SK-N-SH treated with all-trans-retinoic acid at 6 μM for 48 hours (cell line): Measurements from ENCODE around the gene AK4.

Source experiments
- ATAC-seq: fragments of 200-7000 bp; cut with Tn5 transposase; 3 replicates; pipeline ENCODE4 v1.9.1; 2020; ENCODE audit warnings: mild to moderate bottlenecking, moderate library complexity
- BACH2 ChIP-seq: fragments of 250-450 bp; sonication (Bioruptor Pico); IDR thresholded peaks from 2 replicates; pipeline ENCODE4 v1.9.0; 2021; ENCODE audit warnings: mild to moderate bottlenecking, borderline replicate concordance
- CSDC2 ChIP-seq: fragments of 250-450 bp; sonication (Bioruptor Pico); IDR thresholded peaks from 2 replicates; pipeline ENCODE4 v1.5.0; 2020; ENCODE audit warnings: mild to moderate bottlenecking, moderate library complexity
- ESRRG ChIP-seq: fragments of 250-450 bp; sonication (Bioruptor Pico); IDR thresholded peaks from 2 replicates; pipeline ENCODE4 v1.6.1; 2021; ENCODE audit warnings: mild to moderate bottlenecking
- GLIS3 ChIP-seq: fragments of 250-450 bp; sonication (Bioruptor Pico); IDR thresholded peaks from 2 replicates; pipeline ENCODE4 v1.5.0; 2020; ENCODE audit warnings: mild to moderate bottlenecking, moderate library complexity
- ISL1 ChIP-seq: fragments of 250-450 bp; sonication (Bioruptor Pico); IDR thresholded peaks from 2 replicates; pipeline ENCODE4 v2.1.2; 2022; ENCODE audit warnings: mild to moderate bottlenecking, moderate library complexity
- OSR1 ChIP-seq: fragments of 250-450 bp; sonication (Bioruptor Pico); IDR thresholded peaks from 2 replicates; pipeline ENCODE4 v1.8.0; 2022; ENCODE audit warnings: moderate library complexity, mild to moderate bottlenecking, inconsistent platforms
- PPARA ChIP-seq: fragments of 250-450 bp; sonication (Bioruptor Pico); IDR thresholded peaks from 2 replicates; pipeline ENCODE4 v1.5.0; 2020; ENCODE audit warnings: mild to moderate bottlenecking, borderline replicate concordance
- SNAI2 ChIP-seq: fragments of 250-450 bp; sonication (Bioruptor Pico); IDR thresholded peaks from 2 replicates; pipeline ENCODE4 v1.5.0; 2020; ENCODE audit warnings: mild to moderate bottlenecking, moderate library complexity
- TCF4 ChIP-seq: fragments of 250-450 bp; sonication (Bioruptor Pico); IDR thresholded peaks from 2 replicates; pipeline ENCODE4 v1.8.0; 2021; ENCODE audit warnings: mild to moderate bottlenecking, moderate library complexity, borderline replicate concordance
- TOX ChIP-seq: fragments of 250-450 bp; sonication (Bioruptor Pico); IDR thresholded peaks from 2 replicates; pipeline ENCODE4 v1.8.0; 2021; ENCODE audit warnings: mild to moderate bottlenecking, moderate library complexity, borderline replicate concordance
- ZC3H10 ChIP-seq: fragments of 250-450 bp; sonication (Bioruptor Pico); IDR thresholded peaks from 2 replicates; pipeline ENCODE4 v1.5.1; 2021; ENCODE audit warnings: mild to moderate bottlenecking, moderate library complexity
- ZFP3 ChIP-seq: fragments of 250-450 bp; sonication (Bioruptor Pico); IDR thresholded peaks from 2 replicates; pipeline ENCODE4 v1.5.0; 2020; ENCODE audit warnings: mild to moderate bottlenecking, moderate library complexity
- ZFP30 ChIP-seq: fragments of 450-650 bp; formaldehyde crosslinking; IDR thresholded peaks from 2 replicates; pipeline ENCODE4 v1.5.0; 2022; ENCODE audit warnings: mild to moderate bottlenecking, moderate library complexity
- ZNF565 ChIP-seq: fragments of 450-650 bp; formaldehyde crosslinking; conservative IDR thresholded peaks from 2 replicates; pipeline ENCODE4 v1.5.0; 2020; ENCODE audit warnings: low read depth, mild to moderate bottlenecking, moderate library complexity
- ZNF70 ChIP-seq: fragments of 450-650 bp; formaldehyde crosslinking; IDR thresholded peaks from 2 replicates; pipeline ENCODE4 v1.5.0; 2020; ENCODE audit warnings: mild to moderate bottlenecking, moderate library complexity
- ZNF8 ChIP-seq: fragments of 450-650 bp; formaldehyde crosslinking; IDR thresholded peaks from 2 replicates; pipeline ENCODE4 v1.5.0; 2020; ENCODE audit warnings: mild to moderate bottlenecking, moderate library complexity
- TF ChIP-seq, protein P1 (sequence below): fragments of 250-450 bp; sonication (Bioruptor Pico); IDR thresholded peaks from 2 replicates; pipeline ENCODE4 v1.8.0; 2020; ENCODE audit warnings: mild to moderate bottlenecking, moderate library complexity, borderline replicate concordance
- TF ChIP-seq, protein P2 (sequence below): fragments of 250-450 bp; sonication (Bioruptor Pico); IDR thresholded peaks from 2 replicates; pipeline ENCODE4 v1.8.0; 2021; ENCODE audit warnings: low read depth, mild to moderate bottlenecking, moderate library complexity, borderline replicate concordance
- TF ChIP-seq, protein P3 (sequence below): fragments of 250-450 bp; sonication (Bioruptor Pico); IDR thresholded peaks from 2 replicates; pipeline ENCODE4 v1.5.1; 2020; ENCODE audit warnings: low read depth, mild to moderate bottlenecking, moderate library complexity
- TF ChIP-seq, protein P4 (sequence below): fragments of 250-450 bp; sonication (Bioruptor Pico); IDR thresholded peaks from 2 replicates; pipeline ENCODE4 v1.5.0; 2020; ENCODE audit warnings: mild to moderate bottlenecking, moderate library complexity
- TF ChIP-seq, protein P5 (sequence below): fragments of 250-450 bp; sonication (Bioruptor Pico); IDR thresholded peaks from 2 replicates; pipeline ENCODE4 v1.5.1; 2021; ENCODE audit warnings: mild to moderate bottlenecking, moderate library complexity

AK4 gene

DNA sequence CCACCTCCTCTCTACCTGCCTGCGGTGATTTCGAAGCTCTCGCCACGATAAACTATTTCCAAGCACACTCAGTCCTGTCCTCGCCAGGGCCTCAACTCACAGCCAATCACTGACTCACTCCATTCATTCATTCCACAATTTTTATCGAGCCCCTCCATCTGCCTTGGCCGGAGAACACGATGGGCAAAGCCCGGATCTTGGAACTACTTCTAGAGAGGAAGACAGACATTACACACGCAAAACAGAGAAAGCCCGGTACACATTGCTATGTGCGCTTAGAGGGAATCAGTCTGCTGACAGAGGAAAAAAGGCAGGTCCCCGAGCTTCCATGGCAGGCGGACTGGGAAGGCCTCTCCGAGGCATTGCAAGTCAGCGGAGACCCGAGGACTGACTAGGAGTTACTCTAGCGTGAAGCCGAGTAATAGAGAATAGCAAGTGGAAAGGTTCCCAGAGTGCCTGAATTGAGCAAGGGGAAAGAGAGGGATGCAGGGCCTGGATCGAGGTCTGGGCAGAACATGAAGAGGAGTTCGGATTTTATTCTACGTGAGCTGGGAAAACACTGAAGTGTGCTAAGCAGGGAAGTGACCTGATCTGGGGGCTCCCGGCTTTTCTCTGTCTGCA is 107.1 kb downstream of the AK4 start:
- TF ChIP-seq ZC3H10 (CRISPR knock-in tag), result no peak
- TF ChIP-seq SNAI2 (CRISPR knock-in tag), result no peak
- TF ChIP-seq, protein P1, sequence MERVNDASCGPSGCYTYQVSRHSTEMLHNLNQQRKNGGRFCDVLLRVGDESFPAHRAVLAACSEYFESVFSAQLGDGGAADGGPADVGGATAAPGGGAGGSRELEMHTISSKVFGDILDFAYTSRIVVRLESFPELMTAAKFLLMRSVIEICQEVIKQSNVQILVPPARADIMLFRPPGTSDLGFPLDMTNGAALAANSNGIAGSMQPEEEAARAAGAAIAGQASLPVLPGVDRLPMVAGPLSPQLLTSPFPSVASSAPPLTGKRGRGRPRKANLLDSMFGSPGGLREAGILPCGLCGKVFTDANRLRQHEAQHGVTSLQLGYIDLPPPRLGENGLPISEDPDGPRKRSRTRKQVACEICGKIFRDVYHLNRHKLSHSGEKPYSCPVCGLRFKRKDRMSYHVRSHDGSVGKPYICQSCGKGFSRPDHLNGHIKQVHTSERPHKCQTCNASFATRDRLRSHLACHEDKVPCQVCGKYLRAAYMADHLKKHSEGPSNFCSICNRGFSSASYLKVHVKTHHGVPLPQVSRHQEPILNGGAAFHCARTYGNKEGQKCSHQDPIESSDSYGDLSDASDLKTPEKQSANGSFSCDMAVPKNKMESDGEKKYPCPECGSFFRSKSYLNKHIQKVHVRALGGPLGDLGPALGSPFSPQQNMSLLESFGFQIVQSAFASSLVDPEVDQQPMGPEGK (CRISPR knock-in tag), result no peak
- no peak for TF ChIP-seq TOX
- TF ChIP-seq CSDC2 (CRISPR knock-in tag), result no peak
- TF ChIP-seq, protein P2, sequence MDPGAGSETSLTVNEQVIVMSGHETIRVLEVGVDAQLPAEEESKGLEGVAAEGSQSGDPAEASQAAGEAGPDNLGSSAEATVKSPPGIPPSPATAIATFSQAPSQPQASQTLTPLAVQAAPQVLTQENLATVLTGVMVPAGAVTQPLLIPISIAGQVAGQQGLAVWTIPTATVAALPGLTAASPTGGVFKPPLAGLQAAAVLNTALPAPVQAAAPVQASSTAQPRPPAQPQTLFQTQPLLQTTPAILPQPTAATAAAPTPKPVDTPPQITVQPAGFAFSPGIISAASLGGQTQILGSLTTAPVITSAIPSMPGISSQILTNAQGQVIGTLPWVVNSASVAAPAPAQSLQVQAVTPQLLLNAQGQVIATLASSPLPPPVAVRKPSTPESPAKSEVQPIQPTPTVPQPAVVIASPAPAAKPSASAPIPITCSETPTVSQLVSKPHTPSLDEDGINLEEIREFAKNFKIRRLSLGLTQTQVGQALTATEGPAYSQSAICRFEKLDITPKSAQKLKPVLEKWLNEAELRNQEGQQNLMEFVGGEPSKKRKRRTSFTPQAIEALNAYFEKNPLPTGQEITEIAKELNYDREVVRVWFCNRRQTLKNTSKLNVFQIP (CRISPR knock-in tag), result no peak
- no peak for TF ChIP-seq ZFP30 (CRISPR knock-in tag)
- no peak for TF ChIP-seq ISL1
- TF ChIP-seq OSR1 (CRISPR knock-in tag), result no peak
- TF ChIP-seq PPARA (CRISPR knock-in tag), result no peak
- no peak for TF ChIP-seq ESRRG (CRISPR knock-in tag)
- TF ChIP-seq GLIS3 (CRISPR knock-in tag), result no peak
- TF ChIP-seq, protein P3, sequence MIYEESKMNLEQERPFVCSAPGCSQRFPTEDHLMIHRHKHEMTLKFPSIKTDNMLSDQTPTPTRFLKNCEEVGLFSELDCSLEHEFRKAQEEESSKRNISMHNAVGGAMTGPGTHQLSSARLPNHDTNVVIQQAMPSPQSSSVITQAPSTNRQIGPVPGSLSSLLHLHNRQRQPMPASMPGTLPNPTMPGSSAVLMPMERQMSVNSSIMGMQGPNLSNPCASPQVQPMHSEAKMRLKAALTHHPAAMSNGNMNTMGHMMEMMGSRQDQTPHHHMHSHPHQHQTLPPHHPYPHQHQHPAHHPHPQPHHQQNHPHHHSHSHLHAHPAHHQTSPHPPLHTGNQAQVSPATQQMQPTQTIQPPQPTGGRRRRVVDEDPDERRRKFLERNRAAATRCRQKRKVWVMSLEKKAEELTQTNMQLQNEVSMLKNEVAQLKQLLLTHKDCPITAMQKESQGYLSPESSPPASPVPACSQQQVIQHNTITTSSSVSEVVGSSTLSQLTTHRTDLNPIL (CRISPR knock-in tag), result no peak
- TF ChIP-seq, protein P4, sequence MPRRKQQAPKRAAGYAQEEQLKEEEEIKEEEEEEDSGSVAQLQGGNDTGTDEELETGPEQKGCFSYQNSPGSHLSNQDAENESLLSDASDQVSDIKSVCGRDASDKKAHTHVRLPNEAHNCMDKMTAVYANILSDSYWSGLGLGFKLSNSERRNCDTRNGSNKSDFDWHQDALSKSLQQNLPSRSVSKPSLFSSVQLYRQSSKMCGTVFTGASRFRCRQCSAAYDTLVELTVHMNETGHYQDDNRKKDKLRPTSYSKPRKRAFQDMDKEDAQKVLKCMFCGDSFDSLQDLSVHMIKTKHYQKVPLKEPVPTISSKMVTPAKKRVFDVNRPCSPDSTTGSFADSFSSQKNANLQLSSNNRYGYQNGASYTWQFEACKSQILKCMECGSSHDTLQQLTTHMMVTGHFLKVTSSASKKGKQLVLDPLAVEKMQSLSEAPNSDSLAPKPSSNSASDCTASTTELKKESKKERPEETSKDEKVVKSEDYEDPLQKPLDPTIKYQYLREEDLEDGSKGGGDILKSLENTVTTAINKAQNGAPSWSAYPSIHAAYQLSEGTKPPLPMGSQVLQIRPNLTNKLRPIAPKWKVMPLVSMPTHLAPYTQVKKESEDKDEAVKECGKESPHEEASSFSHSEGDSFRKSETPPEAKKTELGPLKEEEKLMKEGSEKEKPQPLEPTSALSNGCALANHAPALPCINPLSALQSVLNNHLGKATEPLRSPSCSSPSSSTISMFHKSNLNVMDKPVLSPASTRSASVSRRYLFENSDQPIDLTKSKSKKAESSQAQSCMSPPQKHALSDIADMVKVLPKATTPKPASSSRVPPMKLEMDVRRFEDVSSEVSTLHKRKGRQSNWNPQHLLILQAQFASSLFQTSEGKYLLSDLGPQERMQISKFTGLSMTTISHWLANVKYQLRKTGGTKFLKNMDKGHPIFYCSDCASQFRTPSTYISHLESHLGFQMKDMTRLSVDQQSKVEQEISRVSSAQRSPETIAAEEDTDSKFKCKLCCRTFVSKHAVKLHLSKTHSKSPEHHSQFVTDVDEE, result no peak
- TF ChIP-seq ZFP3 (CRISPR knock-in tag), result no peak
- TF ChIP-seq ZNF70 (CRISPR knock-in tag), result no peak
- TF ChIP-seq, protein P5, sequence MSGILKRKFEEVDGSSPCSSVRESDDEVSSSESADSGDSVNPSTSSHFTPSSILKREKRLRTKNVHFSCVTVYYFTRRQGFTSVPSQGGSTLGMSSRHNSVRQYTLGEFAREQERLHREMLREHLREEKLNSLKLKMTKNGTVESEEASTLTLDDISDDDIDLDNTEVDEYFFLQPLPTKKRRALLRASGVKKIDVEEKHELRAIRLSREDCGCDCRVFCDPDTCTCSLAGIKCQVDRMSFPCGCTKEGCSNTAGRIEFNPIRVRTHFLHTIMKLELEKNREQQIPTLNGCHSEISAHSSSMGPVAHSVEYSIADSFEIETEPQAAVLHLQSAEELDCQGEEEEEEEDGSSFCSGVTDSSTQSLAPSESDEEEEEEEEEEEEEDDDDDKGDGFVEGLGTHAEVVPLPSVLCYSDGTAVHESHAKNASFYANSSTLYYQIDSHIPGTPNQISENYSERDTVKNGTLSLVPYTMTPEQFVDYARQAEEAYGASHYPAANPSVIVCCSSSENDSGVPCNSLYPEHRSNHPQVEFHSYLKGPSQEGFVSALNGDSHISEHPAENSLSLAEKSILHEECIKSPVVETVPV (CRISPR knock-in tag), result no peak
- TF ChIP-seq ZNF8 (CRISPR knock-in tag), result no peak
- peak; percentile 69 for ATAC-seq

DNA sequence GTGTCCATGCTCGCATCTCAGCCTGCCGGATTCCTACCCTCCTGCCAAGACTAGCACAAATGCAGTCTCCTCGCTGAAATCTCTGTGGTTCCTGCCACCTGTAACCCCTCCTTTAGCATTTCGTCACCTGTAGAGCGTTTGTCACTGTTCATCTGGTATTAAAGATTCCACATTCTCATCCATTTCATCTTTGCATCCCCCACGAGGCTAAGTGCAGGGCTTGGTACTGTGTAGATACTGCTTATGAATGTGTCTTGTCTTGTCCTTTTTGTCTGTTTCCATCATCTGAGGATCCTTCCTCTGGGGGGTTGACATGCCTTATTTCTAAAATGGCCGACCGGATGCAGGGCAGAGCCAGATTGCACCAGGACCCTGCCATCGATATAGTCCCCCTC is 107.7 kb downstream of the AK4 start:
- TF ChIP-seq ESRRG (CRISPR knock-in tag), result no peak
- TF ChIP-seq, protein P5 (CRISPR knock-in tag), result no peak
- peak; percentile 8 for ATAC-seq

DNA sequence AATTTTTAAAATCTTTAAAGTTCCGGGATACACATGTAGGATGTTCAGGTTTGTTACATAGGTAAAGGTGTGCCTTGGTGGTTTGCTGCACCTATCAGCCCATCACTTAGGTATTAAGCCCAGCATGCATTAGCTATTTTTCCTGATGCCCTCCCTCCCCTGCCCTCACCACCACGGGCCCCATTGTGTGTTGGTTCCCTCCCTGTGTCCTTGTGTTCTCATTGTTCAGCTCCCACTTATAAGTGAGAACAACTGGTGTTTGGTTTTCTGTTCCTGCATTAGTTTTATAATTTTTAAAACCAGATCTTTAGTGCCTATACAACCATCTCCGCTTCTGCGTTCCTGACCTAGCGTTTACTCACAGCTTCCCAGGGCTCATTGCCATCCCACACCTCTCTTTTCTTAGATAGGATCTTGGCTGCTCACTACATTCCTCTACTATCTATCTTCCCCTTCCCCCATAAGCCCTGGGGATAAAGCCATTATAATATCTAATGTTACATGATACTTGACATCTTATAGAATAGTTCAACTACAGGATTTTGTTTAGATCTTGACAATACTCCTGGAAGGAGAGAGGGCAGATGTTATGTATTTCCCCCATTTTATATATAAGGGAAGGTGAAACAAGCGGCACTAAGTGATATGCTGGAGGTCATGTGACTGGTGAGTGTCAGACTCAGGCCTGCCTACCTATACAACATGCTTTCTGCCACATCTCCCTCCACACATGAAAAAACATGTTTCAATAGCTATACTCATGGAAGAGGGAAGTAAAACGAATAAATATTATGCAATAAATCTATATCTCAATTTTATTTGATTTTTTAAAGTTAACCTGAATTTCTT is 109.1 kb downstream of the AK4 start:
- ATAC-seq, result no peak
- TF ChIP-seq TCF4 (CRISPR knock-in tag) (no peak), ZFP30 (CRISPR knock-in tag) (no peak), BACH2 (CRISPR knock-in tag) (no peak), ZNF565 (no peak), TOX (no peak), ZC3H10 (CRISPR knock-in tag) (no peak), GLIS3 (CRISPR knock-in tag) (no peak), ZNF70 (CRISPR knock-in tag) (no peak)
- TF ChIP-seq, protein P5 (CRISPR knock-in tag), result no peak
- TF ChIP-seq, protein P1 (CRISPR knock-in tag), result no peak
